Measurements from ENCODE around the gene NOM1. TPM values are rescaled to one million over a fixed set of nuclear protein-coding genes. Genes with fewer than 3 reads are reported as not detected.

The NOM1 gene
- total RNA-seq, 2 donors from 2014 or later = 18.4 to 40.6 TPM

- Histone ChIP-seq H3K27me3 (replicated peaks; ENCODE audit: insufficient read depth) (no peaks in the 10 kb centered on the region), H3K4me1 (ENCODE audit: control insufficient read depth in 1 of 2, low read depth in 2 of 2) (no peaks in the 10 kb centered on the region), H3K4me3 (no peak overlapping the region), H3K27ac (no peak overlapping the region), H3K36me3 (no peaks in the 10 kb centered on the region), H3K9me3 (no peaks in the 10 kb centered on the region)
- no peak for DNase-seq (ENCODE audit: low spot score)
- no peak for TF ChIP-seq CTCF (IDR thresholded peaks at IDR 0.05)
- no peak for ATAC-seq (ENCODE audit: insufficient number of reproducible peaks, low FRiP score, low read depth)
These were observed 39.1 kb downstream of the NOM1 start for GRCh38 chr7:156988343-156989185.

- DNase-seq (ENCODE audit: low spot score) (no peak), ATAC-seq (ENCODE audit: insufficient number of reproducible peaks, low FRiP score, low read depth) (no peak)
- no peaks in the 10 kb centered on the region for H3K27me3 ChIP-seq (replicated peaks; ENCODE audit: insufficient read depth)
- H3K4me1 ChIP-seq (ENCODE audit: control insufficient read depth in 1 of 2, low read depth in 2 of 2) = no peaks in the 10 kb centered on the region
- no peaks in the 10 kb centered on the region for H3K9me3 ChIP-seq
- no peak overlapping the region for H3K4me3 ChIP-seq
- no peak for TF ChIP-seq CTCF (IDR thresholded peaks at IDR 0.05)
- H3K27ac ChIP-seq = no peak overlapping the region
- no peaks in the 10 kb centered on the region for H3K36me3 ChIP-seq
These were observed 40.4 kb downstream of the NOM1 start for GRCh38 chr7:156989766-156990535.

GRCh38 chr7:156993021-156993924 lies 43.8 kb downstream of the NOM1 start:
- Histone ChIP-seq H3K36me3 (no peaks in the 10 kb centered on the region), H3K27ac (no peak overlapping the region), H3K4me1 (ENCODE audit: control insufficient read depth in 1 of 2, low read depth in 2 of 2) (no peaks in the 10 kb centered on the region), H3K9me3 (no peaks in the 10 kb centered on the region), H3K27me3 (replicated peaks; ENCODE audit: insufficient read depth) (no peaks in the 10 kb centered on the region), H3K4me3 (no peak overlapping the region)
- DNase-seq (ENCODE audit: low spot score) (no peak), ATAC-seq (ENCODE audit: insufficient number of reproducible peaks, low FRiP score, low read depth) (no peak)
- no peak for TF ChIP-seq CTCF (IDR thresholded peaks at IDR 0.05)

- no peak overlapping the region for H3K4me3 ChIP-seq
- no peaks in the 10 kb centered on the region for H3K36me3 ChIP-seq
- DNase-seq (ENCODE audit: low spot score) (no peak), ATAC-seq (ENCODE audit: insufficient number of reproducible peaks, low FRiP score, low read depth) (no peak)
- H3K27me3 ChIP-seq (replicated peaks; ENCODE audit: insufficient read depth) = no peaks in the 10 kb centered on the region
- no peak for TF ChIP-seq CTCF (IDR thresholded peaks at IDR 0.05)
- H3K4me1 ChIP-seq (ENCODE audit: control insufficient read depth in 1 of 2, low read depth in 2 of 2) = no peaks in the 10 kb centered on the region
- H3K9me3 ChIP-seq = no peaks in the 10 kb centered on the region
- no peak overlapping the region for H3K27ac ChIP-seq
These were observed 44.4 kb downstream of the NOM1 start for GRCh38 chr7:156993925-156994235.

GRCh38 chr7:156994417-156994816 lies 44.9 kb downstream of the NOM1 start:
- no peaks in the 10 kb centered on the region for H3K9me3 ChIP-seq
- H3K27ac ChIP-seq = no peak overlapping the region
- no peaks in the 10 kb centered on the region for H3K27me3 ChIP-seq (replicated peaks; ENCODE audit: insufficient read depth)
- DNase-seq (ENCODE audit: low spot score) = no peak
- H3K4me3 ChIP-seq = no peak overlapping the region
- TF ChIP-seq CTCF (IDR thresholded peaks at IDR 0.05) = no peak
- H3K36me3 ChIP-seq = no peaks in the 10 kb centered on the region
- no peak for ATAC-seq (ENCODE audit: insufficient number of reproducible peaks, low FRiP score, low read depth)
- peaks cover 1 to 2% of the 10 kb centered on the region in 2 donors for H3K4me1 ChIP-seq (ENCODE audit: control insufficient read depth in 1 of 2, low read depth in 2 of 2)

All from thoracic aorta (tissue), 2 donors.